K562 (cell line): ENCODE data around the gene ATF1. TPM values are rescaled to one million over a fixed set of nuclear protein-coding genes. Genes with fewer than 3 reads are reported as not detected.

Experiments
- CHD7 ChIP-seq: fragments of 200-600 bp; sonication (generic); IDR thresholded peaks from one replicate; pipeline ENCODE4 v1.6.1; 2012; ENCODE audit warnings: mild to moderate bottlenecking, low read depth, low read length, inconsistent platforms
- NFIX ChIP-seq: fragments of 250-450 bp; sonication (Bioruptor Pico); IDR thresholded peaks from 2 replicates; pipeline ENCODE4 v1.4.0; 2020; ENCODE audit warnings: low read depth, mild to moderate bottlenecking, moderate library complexity
- PATZ1 ChIP-seq: fragments of 250-450 bp; sonication (Bioruptor Pico); IDR thresholded peaks from 2 replicates; pipeline ENCODE4 v1.5.0; 2020; ENCODE audit warnings: mild to moderate bottlenecking, borderline replicate concordance
- ZKSCAN1 ChIP-seq: fragments of 150-350 bp; IDR thresholded peaks from 2 replicates; pipeline ENCODE4 v1.6.1; 2016; ENCODE audit warnings: low read depth, low read length
- ZNF3 ChIP-seq: fragments of 250-450 bp; sonication (Bioruptor Pico); IDR thresholded peaks from 2 replicates; pipeline ENCODE4 v1.5.0; 2021; ENCODE audit warnings: mild to moderate bottlenecking, moderate library complexity
- ZNF764 ChIP-seq: fragments of 250-450 bp; sonication (Bioruptor Pico); IDR thresholded peaks from 2 replicates; pipeline ENCODE4 v1.4.0; 2020; ENCODE audit warnings: low read depth, mild to moderate bottlenecking, moderate library complexity
- polyA plus RNA-seq, 8 experiments: library from polyadenylated mRNA; depleted of rRNA in 4 of 8; stranded (reverse) in 5 of 8; unstranded in 3 of 8; fragments of >200 nt; fragmentation: Nextera tagmentation in 2 of 8; fragmentation: Illumina TruSeq in 1 of 8; extraction: Ambion mirVana in 2 of 8; extraction: Trizol in 1 of 8; gene quantifications; 2 replicates each; pipeline versions ENCODE4 v1.2.1 to v1.2.3, GENCODE V29; 2011 to 2014; ENCODE audit warnings: inconsistent platforms in 1 of 8, missing spikeins in 1 of 8
- total RNA-seq, 7 experiments: library from RNA; depleted of rRNA in 6 of 7; stranded (reverse); fragments of >200 nt in 6 of 7; fragmentation: Illumina TruSeq in 2 of 7; extraction: Trizol in 2 of 7; gene quantifications; 2 replicates each; pipeline versions ENCODE4 v1.2.1 to v1.2.3, GENCODE V29; 2011 to 2021; ENCODE audit warnings: low replicate concordance in 1 of 7

Gene ATF1
- total and polyA plus RNA-seq, 9 of the 15 experiments (the other 6 are each of a cell fraction or from before 2014, with no cell fraction given), result 19.8 to 83.5 (median 51.4) TPM

GRCh38 chr12:50715174-50715573, 48.7 kb upstream of the ATF1 start (continued):
- TF ChIP-seq CHD7 (no peak), ZKSCAN1 (no peak), PATZ1 (CRISPR knock-in tag) (no peak), ZNF3 (CRISPR knock-in tag) (no peak), NFIX (CRISPR knock-in tag) (no peak), ZNF764 (CRISPR knock-in tag) (no peak)
